Transverse colon (tissue), 4 donors: ENCODE data around the gene CDYL. TPM values are rescaled to one million over a fixed set of nuclear protein-coding genes. Genes with fewer than 3 reads are reported as not detected.

Experiments used
- DNase-seq: peaks from one replicate; pipeline ENCODE4 v3.0.0-alpha.2; 2019
- H3K27ac ChIP-seq, 4 donors: fragments of 200-600 bp; sonication (generic); 2 replicates each; pipeline ENCODE4 v1.5.1; 2016 to 2018; ENCODE audit warnings: inconsistent platforms in 4 of 4
- H3K27me3 ChIP-seq: fragments of 200-600 bp; sonication (generic); 2 replicates; pipeline ENCODE4 v1.5.1; 2017; ENCODE audit warnings: inconsistent platforms
- H3K36me3 ChIP-seq, 4 donors: fragments of 200-600 bp; sonication (generic); 2 replicates each; pipeline ENCODE4 v1.5.1; 2017 to 2019; ENCODE audit warnings: inconsistent platforms in 4 of 4
- H3K4me1 ChIP-seq, 4 donors: fragments of 200-600 bp; sonication (generic); 2 replicates each; pipeline ENCODE4 v1.5.1; 2017 to 2020; ENCODE audit warnings: inconsistent platforms in 4 of 4
- H3K4me3 ChIP-seq, 4 donors: fragments of 200-600 bp; sonication (generic); 1 replicate in 1 of 4; 2 replicates in 3 of 4; pipeline versions ENCODE4 v1.5.1 to v1.6.1; 2017 to 2019; ENCODE audit warnings: inconsistent platforms in 4 of 4
- H3K9me3 ChIP-seq, 2 donors: fragments of 200-600 bp; sonication (generic); 2 replicates each; pipeline ENCODE4 v1.5.1; 2017 to 2019; ENCODE audit warnings: inconsistent platforms in 2 of 2
- CTCF ChIP-seq, 5 experiments: fragments of 200-600 bp in 3 of 5; fragments of 450-650 bp in 2 of 5; sonication (generic) in 3 of 5; IDR thresholded peaks; 1 replicate in 2 of 5; 2 replicates in 3 of 5; pipeline ENCODE4 v1.5.1; 2016 to 2017; ENCODE audit warnings: antibody characterized with exemption in 5 of 5, inconsistent platforms in 3 of 5, mild to moderate bottlenecking in 2 of 5, moderate library complexity in 1 of 5
- EP300 ChIP-seq: sonication (generic); formaldehyde crosslinking; IDR thresholded peaks from one replicate; pipeline ENCODE4 v1.6.1; 2017; ENCODE audit warnings: antibody characterized with exemption, low read depth
- POLR2A ChIP-seq: fragments of 450-650 bp; IDR thresholded peaks from one replicate; pipeline ENCODE4 v1.6.1; 2016; ENCODE audit warnings: antibody characterized with exemption, mild to moderate bottlenecking, moderate library complexity
- POLR2AphosphoS5 ChIP-seq, 3 donors: sonication (generic); formaldehyde crosslinking; IDR thresholded peaks; one replicate each; pipeline ENCODE4 v1.6.1; 2016; ENCODE audit warnings: antibody characterized with exemption in 3 of 3
- WGBS, 2 donors: methylation state at CpG; one replicate each; pipeline ENCODE4 v1.1.5; 2018; ENCODE audit warnings: low coverage in 1 of 2; 5-methylcytosine and 5-hydroxymethylcytosine counted together
- in situ Hi-C, 4 donors: fragments of 200-750 bp; cut with MboI; loops; one replicate each; pipeline versions ENCODE4 v1.15.0 to v1.15.1; 2017; ENCODE audit warnings: low sequenced_read_pairs in 3 of 4, low pct_ligation_motif_present in 1 of 4, low pct_unique_long_range_greater_than_20kb in 1 of 4
- intact Hi-C: fragments of 100-400 bp; cut with DNase I; formaldehyde crosslinking; loops from one replicate; pipeline ENCODE4 v1.15.1; 2023; ENCODE audit warnings: low total_unique reads
- total RNA-seq, 4 donors: library from RNA; depleted of rRNA; stranded (reverse); fragments of >200 nt; gene quantifications; one replicate each; pipeline ENCODE4 v1.1.0, GENCODE V29; 2016

Gene CDYL
- total RNA-seq, 4 donors from 2014 or later: 23.6 to 40.8 (median 30.0) TPM

DNA sequence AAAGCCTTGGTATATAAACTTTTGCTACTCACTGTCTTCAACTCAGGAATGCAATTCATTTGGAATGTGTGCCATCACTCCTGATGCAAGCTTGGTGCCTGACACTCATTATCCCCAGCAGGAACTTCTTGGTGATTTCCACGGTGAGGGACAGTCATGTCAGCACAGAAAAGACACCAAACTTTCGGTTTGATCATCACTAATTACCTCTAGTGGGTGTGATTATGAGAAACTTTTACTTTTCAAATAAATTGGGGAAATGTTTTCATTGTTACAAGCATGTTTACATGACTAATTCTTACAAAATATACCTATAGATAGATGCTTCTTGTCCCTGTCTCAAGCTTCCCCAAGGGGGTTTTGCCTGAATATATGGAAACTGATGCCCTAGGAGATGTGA is 186.7 kb downstream of the CDYL start:
- WGBS, 2 donors: 73 to 83% methylated on average over 2 of the region's 2 CpGs
- in situ Hi-C loops (no loop called here), intact Hi-C loops (no loop called here)
- no peak overlapping the region for H3K4me3 ChIP-seq
- no peaks in the 10 kb centered on the region for H3K27me3 ChIP-seq
- H3K36me3 ChIP-seq: no peaks in the 10 kb centered on the region
- no peak overlapping the region for H3K27ac ChIP-seq
- H3K4me1 ChIP-seq: no peaks in the 10 kb centered on the region
- TF ChIP-seq CTCF (IDR thresholded peaks at IDR 0.05): no peak
- TF ChIP-seq POLR2AphosphoS5 (IDR thresholded peaks at IDR 0.05): no peak
- TF ChIP-seq POLR2A: no peak
- TF ChIP-seq EP300: no peak
- no peaks in the 10 kb centered on the region for H3K9me3 ChIP-seq
- no peak for DNase-seq

- Histone ChIP-seq H3K27ac (no peak overlapping the region), H3K27me3 (no peaks in the 10 kb centered on the region), H3K36me3 (no peaks in the 10 kb centered on the region), H3K4me1 (no peaks in the 10 kb centered on the region), H3K9me3 (no peaks in the 10 kb centered on the region), H3K4me3 (no peak overlapping the region)
- DNase-seq: no peak
- in situ Hi-C loops: no loop called here
- intact Hi-C loops: no loop called here
- TF ChIP-seq POLR2A: no peak
- TF ChIP-seq CTCF (IDR thresholded peaks at IDR 0.05): no peak
- TF ChIP-seq EP300: no peak
- no peak for TF ChIP-seq POLR2AphosphoS5 (IDR thresholded peaks at IDR 0.05)
- WGBS, 2 donors: 75 to 79% methylated on average over 2 to 22 of the region's 22 CpGs
Observed at GRCh38 chr6:4964675-4965561, 188.7 kb downstream of the CDYL start.

DNA sequence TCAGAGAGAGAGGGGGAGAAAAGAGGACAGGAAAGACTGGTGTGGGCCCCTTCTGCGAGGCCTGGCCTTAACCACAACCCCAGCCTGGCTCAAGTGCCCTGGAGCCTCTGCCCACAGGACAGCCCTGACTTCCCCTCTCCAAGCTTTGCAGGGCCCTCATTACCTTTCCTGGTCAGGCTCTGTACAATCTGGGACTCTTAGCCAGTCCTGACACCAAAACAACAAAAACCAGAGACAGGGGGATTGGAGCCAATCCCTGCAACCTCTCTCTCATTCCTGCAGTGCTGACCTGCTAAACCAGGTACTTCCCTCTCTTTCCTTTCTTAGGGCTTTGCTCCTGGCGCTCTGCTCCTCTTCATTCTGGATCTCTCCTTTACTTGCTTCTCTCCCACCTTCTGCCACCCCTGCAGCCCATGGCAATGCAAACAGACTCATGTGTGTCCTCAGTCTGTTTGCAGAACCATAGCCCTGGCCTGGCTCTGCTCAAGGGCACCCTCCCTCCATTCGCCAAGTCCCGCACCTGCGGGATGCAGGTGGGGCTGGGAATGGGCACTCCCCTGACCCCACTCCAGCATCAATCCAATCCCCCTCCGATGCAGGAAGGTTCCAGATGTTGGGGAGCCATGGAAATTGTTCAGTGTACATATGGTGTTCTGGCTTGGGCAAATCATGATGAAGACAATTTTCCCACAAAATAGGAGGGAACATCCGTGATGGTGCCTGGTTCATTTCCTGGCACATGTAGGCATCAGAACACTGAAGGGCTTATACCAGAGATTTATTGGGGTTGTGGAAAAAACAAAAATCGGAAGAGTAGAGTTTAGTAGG is 189.6 kb downstream of the CDYL start:
- in situ Hi-C loops: no loop called here
- intact Hi-C loops: no loop called here
- Histone ChIP-seq H3K9me3 (no peaks in the 10 kb centered on the region), H3K27ac (no peak overlapping the region), H3K4me1 (no peaks in the 10 kb centered on the region), H3K27me3 (no peaks in the 10 kb centered on the region), H3K4me3 (no peak overlapping the region), H3K36me3 (no peaks in the 10 kb centered on the region)
- no peak for DNase-seq
- 85 to 89% methylated on average over 3 to 8 of the region's 8 CpGs for WGBS, 2 donors
- TF ChIP-seq POLR2AphosphoS5 (IDR thresholded peaks at IDR 0.05) (no peak), EP300 (no peak), CTCF (IDR thresholded peaks at IDR 0.05) (no peak), POLR2A (no peak)

- Histone ChIP-seq H3K27me3 (no peaks in the 10 kb centered on the region), H3K4me1 (no peaks in the 10 kb centered on the region), H3K4me3 (no peak overlapping the region), H3K9me3 (no peaks in the 10 kb centered on the region), H3K27ac (no peak overlapping the region), H3K36me3 (no peaks in the 10 kb centered on the region)
- 85 to 89% methylated on average over 4 to 5 of the region's 5 CpGs for WGBS, 2 donors
- DNase-seq: no peak
- in situ Hi-C loops (no loop called here), intact Hi-C loops (no loop called here)
- no peak for TF ChIP-seq CTCF (IDR thresholded peaks at IDR 0.05)
- no peak for TF ChIP-seq POLR2A
Observed at GRCh38 chr6:4967301-4968030, 191.3 kb downstream of the CDYL start.
